H1 (cell line): ENCODE results near the gene CTDP1. TPM values are rescaled to one million over a fixed set of nuclear protein-coding genes. Genes with fewer than 3 reads are reported as not detected.

Experiments
- CTCF ChIA-PET: fragments of 300-600 bp; sonication (Branson Sonifier 250); formaldehyde crosslinking; loops from one replicate; lab custom pipeline; 2021; ENCODE audit not compliant: partially characterized antibody; lab: Charles Lee
- POLR2A ChIA-PET: fragments of 300-600 bp; sonication (Branson Sonifier 250); formaldehyde crosslinking; loops from one replicate; lab custom pipeline; 2021; ENCODE audit warnings: inconsistent platforms; ENCODE audit not compliant: partially characterized antibody; lab: Charles Lee
- DNase-seq, 2 experiments: peaks; one replicate each; pipeline versions ENCODE4 v3.0.0 to v3.0.0-alpha.2; 2010 to 2022; ENCODE audit warnings: low spot score in 2 of 2, low read depth in 1 of 2, mixed read lengths in 1 of 2
- FAIRE-seq: peaks from 2 replicates; lab custom pipeline; 2011; peaks lifted over from hg19 to GRCh38; lab: Jason Lieb, UNC
- H2AFZ ChIP-seq: 2 replicates; pipeline ENCODE4 v1.8.1; 2012; ENCODE audit warnings: low read length, inconsistent platforms
- H2AK5ac ChIP-seq: 2 replicates; pipeline ENCODE4 v1.6.1; 2013; ENCODE audit warnings: low read depth, low read length
- H2BK120ac ChIP-seq: replicated peaks from 2 replicates; pipeline ENCODE3; 2013; ENCODE audit warnings: low read depth, low read length, inconsistent platforms
- H2BK12ac ChIP-seq: 2 replicates; pipeline ENCODE4 v1.6.1; 2013; ENCODE audit warnings: low read depth, low read length
- H2BK15ac ChIP-seq: 2 replicates; pipeline ENCODE4 v1.6.1; 2013; ENCODE audit warnings: low read length
- H2BK20ac ChIP-seq: 2 replicates; pipeline ENCODE4 v1.6.1; 2013; ENCODE audit warnings: low read length
- H2BK5ac ChIP-seq: 2 replicates; pipeline ENCODE4 v1.6.1; 2013; ENCODE audit warnings: low read depth, low read length
- H3K14ac ChIP-seq: 2 replicates; pipeline ENCODE4 v1.6.1; 2013; ENCODE audit warnings: inconsistent platforms; ENCODE audit not compliant: insufficient read length
- H3K18ac ChIP-seq: 2 replicates; pipeline ENCODE4 v1.6.1; 2013; ENCODE audit warnings: low read length; ENCODE audit errors: extremely low read depth
- H3K23ac ChIP-seq: 2 replicates; pipeline ENCODE4 v1.6.1; 2013; ENCODE audit warnings: inconsistent platforms; ENCODE audit not compliant: insufficient read length
- H3K23me2 ChIP-seq: 2 replicates; pipeline ENCODE4 v1.6.1; 2013; ENCODE audit warnings: low read depth, low read length
- H3K27ac ChIP-seq: 2 replicates; pipeline ENCODE4 v1.6.1; 2011; ENCODE audit warnings: low read depth, low read length, inconsistent platforms
- H3K27me3 ChIP-seq, 4 experiments: replicated peaks in 1 of 4; 1 replicate in 1 of 4; 2 replicates in 3 of 4; pipeline versions ENCODE4 v1.6.1 to v1.8.1; 2011 to 2013; ENCODE audit warnings: low read length in 3 of 4, mild to moderate bottlenecking in 3 of 4, inconsistent platforms in 2 of 4, mixed read lengths in 2 of 4, moderate library complexity in 1 of 4; ENCODE audit not compliant: control insufficient read depth in 3 of 4, insufficient read depth in 3 of 4; ENCODE audit errors: extremely low read depth in 1 of 4
- H3K36me3 ChIP-seq, 4 experiments: 2 replicates each; pipeline versions ENCODE4 v1.6.1 to v1.8.1; 2011 to 2013; ENCODE audit warnings: mild to moderate bottlenecking in 4 of 4, low read length in 3 of 4, moderate library complexity in 2 of 4, control low read depth in 1 of 4, inconsistent platforms in 1 of 4; ENCODE audit not compliant: insufficient read depth in 4 of 4, control insufficient read depth in 2 of 4
- H3K4ac ChIP-seq: replicated peaks from 2 replicates; pipeline ENCODE3; 2013; ENCODE audit warnings: low read length, low read depth, mixed read lengths, inconsistent platforms; ENCODE audit not compliant: insufficient read length
- H3K4me1 ChIP-seq, 4 experiments: replicated peaks in 1 of 4; 1 replicate in 1 of 4; 2 replicates in 3 of 4; pipeline versions ENCODE4 v1.6.1 to v1.8.1; 2011 to 2013; ENCODE audit warnings: low read length in 3 of 4, inconsistent platforms in 2 of 4, mixed read lengths in 1 of 4; ENCODE audit not compliant: insufficient read depth in 4 of 4, control insufficient read depth in 3 of 4
- H3K4me2 ChIP-seq, 2 experiments: 2 replicates each; pipeline versions ENCODE4 v1.6.1 to v1.8.1; 2011 to 2013; ENCODE audit warnings: low read depth in 2 of 2, low read length in 2 of 2, control low read depth in 1 of 2, inconsistent platforms in 1 of 2, mild to moderate bottlenecking in 1 of 2; ENCODE audit not compliant: insufficient read depth in 1 of 2
- H3K4me3 ChIP-seq, 4 experiments: fragments of 200-600, 300-600 bp in 1 of 4; sonication (generic), shearing (Covaris generic), sonication (Bioruptor Twin) in 1 of 4; 2 replicates each; pipeline versions ENCODE4 v1.5.1 to v1.8.1; 2011 to 2016; ENCODE audit warnings: low read length in 4 of 4, low read depth in 3 of 4, control low read depth in 2 of 4, inconsistent platforms in 2 of 4, mild to moderate bottlenecking in 2 of 4, mixed read lengths in 1 of 4, moderate library complexity in 1 of 4; ENCODE audit not compliant: insufficient read depth in 2 of 4; ENCODE audit errors: extremely low read depth in 1 of 4
- H3K56ac ChIP-seq: replicated peaks from 2 replicates; pipeline ENCODE3; 2013; ENCODE audit warnings: low read depth, mild to moderate bottlenecking, mixed read lengths, low read length, inconsistent platforms; ENCODE audit not compliant: insufficient read length
- H3K79me1 ChIP-seq: 2 replicates; pipeline ENCODE4 v1.6.1; 2013; ENCODE audit warnings: low read depth, low read length, control low read depth
- H3K79me2 ChIP-seq, 2 experiments: 2 replicates each; pipeline versions ENCODE4 v1.6.1 to v1.8.1; 2012 to 2013; ENCODE audit warnings: low read length in 2 of 2, mild to moderate bottlenecking in 2 of 2, inconsistent platforms in 1 of 2; ENCODE audit not compliant: insufficient read depth in 2 of 2, control insufficient read depth in 1 of 2
- H3K9ac ChIP-seq, 4 experiments: replicated peaks in 1 of 4; 1 replicate in 1 of 4; 2 replicates in 3 of 4; pipeline versions ENCODE4 v1.6.1 to v1.8.1; 2011 to 2013; ENCODE audit warnings: low read depth in 3 of 4, low read length in 3 of 4, control low read depth in 2 of 4, mild to moderate bottlenecking in 2 of 4, moderate library complexity in 2 of 4, inconsistent platforms in 1 of 4; ENCODE audit errors: extremely low read depth in 1 of 4
- H3K9me3 ChIP-seq, 2 experiments: 2 replicates each; pipeline versions ENCODE4 v1.6.1 to v1.8.1; 2012 to 2013; ENCODE audit warnings: mild to moderate bottlenecking in 2 of 2, moderate library complexity in 2 of 2, control low read depth in 1 of 2, inconsistent platforms in 1 of 2, low read depth in 1 of 2, low read length in 1 of 2, mixed read lengths in 1 of 2; ENCODE audit not compliant: insufficient read depth in 2 of 2
- H4K20me1 ChIP-seq, 2 experiments: replicated peaks in 1 of 2; 2 replicates each; pipeline versions ENCODE3 to v1.8.1; 2011 to 2013; ENCODE audit warnings: inconsistent platforms in 2 of 2, low read length in 2 of 2, mild to moderate bottlenecking in 1 of 2; ENCODE audit not compliant: insufficient read depth in 2 of 2, control insufficient read depth in 1 of 2
- H4K5ac ChIP-seq: 2 replicates; pipeline ENCODE4 v1.6.1; 2013; ENCODE audit warnings: low read length, low read depth, mixed read lengths, inconsistent platforms; ENCODE audit not compliant: insufficient read length
- H4K8ac ChIP-seq: 2 replicates; pipeline ENCODE4 v1.8.0; 2013; ENCODE audit warnings: mild to moderate bottlenecking, moderate library complexity, low read length, inconsistent platforms; ENCODE audit not compliant: insufficient read depth; ENCODE audit errors: extremely low read depth
- H4K91ac ChIP-seq: replicated peaks from 2 replicates; pipeline ENCODE3; 2013; ENCODE audit warnings: low read length, mixed read lengths, inconsistent platforms; ENCODE audit not compliant: insufficient read length
- BACH1 ChIP-seq: IDR thresholded peaks from 2 replicates; pipeline ENCODE4 v1.6.1; 2012; ENCODE audit warnings: low read length, improper control_type of control experiment
- BRCA1 ChIP-seq: IDR thresholded peaks from 2 replicates; pipeline ENCODE4 v1.6.1; 2012; ENCODE audit warnings: low read depth, low read length, improper control_type of control experiment
- CBX5 ChIP-seq: fragments of 300-800, 300-1000 bp; sonication (generic); IDR thresholded peaks from 2 replicates; pipeline ENCODE4 v1.7.1; 2016; ENCODE audit warnings: antibody characterized with exemption, low read length, low read depth
- CHD1 ChIP-seq: IDR thresholded peaks from 2 replicates; pipeline ENCODE4 v1.6.1; 2012; ENCODE audit warnings: low read depth, low read length, improper control_type of control experiment
- CHD2 ChIP-seq: IDR thresholded peaks from 2 replicates; pipeline ENCODE4 v1.6.1; 2012; ENCODE audit warnings: low read length, improper control_type of control experiment
- GTF2F1 ChIP-seq: IDR thresholded peaks from 2 replicates; pipeline ENCODE4 v1.6.1; 2012; ENCODE audit warnings: low read depth, low read length, improper control_type of control experiment, borderline replicate concordance
- HDAC2 ChIP-seq, 2 experiments: fragments of 300-600 bp in 1 of 2; sonication (generic) in 1 of 2; IDR thresholded peaks; 2 replicates each; pipeline ENCODE4 v1.6.1; 2011 to 2012; ENCODE audit warnings: low read depth in 2 of 2, low read length in 2 of 2, mild to moderate bottlenecking in 2 of 2, moderate library complexity in 2 of 2, borderline replicate concordance in 1 of 2, inconsistent platforms in 1 of 2
- JUN ChIP-seq: IDR thresholded peaks from 2 replicates; pipeline ENCODE4 v1.6.1; 2011; ENCODE audit warnings: low read depth, mild to moderate bottlenecking, improper control_type of control experiment, low read length
- JUND ChIP-seq: IDR thresholded peaks from 2 replicates; pipeline ENCODE4 v1.6.1; 2011; ENCODE audit warnings: mild to moderate bottlenecking, improper control_type of control experiment, low read length
- POLR2A ChIP-seq, 2 experiments: IDR thresholded peaks; 1 replicate in 1 of 2; 2 replicates in 1 of 2; pipeline ENCODE4 v1.6.1; 2011; ENCODE audit warnings: low read depth in 2 of 2, low read length in 2 of 2, mild to moderate bottlenecking in 2 of 2; ENCODE audit errors: control extremely low read depth in 1 of 2
- SP4 ChIP-seq: IDR thresholded peaks from 2 replicates; pipeline ENCODE4 v1.6.1; 2012; ENCODE audit warnings: low read length, inconsistent platforms
- SRF ChIP-seq: IDR thresholded peaks from 2 replicates; pipeline ENCODE4 v1.6.1; 2011; ENCODE audit warnings: mild to moderate bottlenecking, low read depth, low read length, moderate library complexity
- WGBS, 2 experiments: shearing (Covaris generic) in 1 of 2; methylation state at CpG; one replicate each; pipeline versions ENCODE4 v1.1.6 to v1.1.7; 2013 to 2015; ENCODE audit warnings: low lambda C conversion rate in 2 of 2, mixed read lengths in 2 of 2, inconsistent platforms in 1 of 2, low coverage in 1 of 2, missing lambda C conversion rate in 1 of 2; ENCODE audit not compliant: insufficient replicate concordance in 2 of 2, insufficient coverage in 1 of 2, insufficient read length in 1 of 2; ENCODE audit errors: extremely low coverage in 1 of 2, missing lambda C conversion rate in 1 of 2; 5-methylcytosine and 5-hydroxymethylcytosine counted together
- polyA plus RNA-seq, 7 experiments: library from polyadenylated mRNA; depleted of rRNA in 3 of 7; stranded (reverse) in 5 of 7; unstranded in 2 of 7; fragments of >200 nt in 5 of 7; fragments of 200-250 nt in 2 of 7; gene quantifications; 1 replicate in 5 of 7; 2 replicates in 1 of 7; 4 replicates in 1 of 7; pipeline versions ENCODE4 v1.2.1 to v1.2.3, GENCODE V29; 2011 to 2013; ENCODE audit warnings: missing spikeins in 2 of 7, mixed read lengths in 2 of 7
- total RNA-seq: library from RNA; stranded (reverse); fragmentation: NEBNext Ultra II Directional; extraction: Animal tissue kit (Norgen Biotek cat#: 25700); gene quantifications from 2 replicates; pipeline ENCODE4 v1.2.1, GENCODE V29; 2021

The CTDP1 gene
- total and polyA plus RNA-seq, 2 of the 8 experiments (the other 6 are each of a cell fraction or from before 2014, with no cell fraction given) = 16.6 to 37.0 TPM

- H3K9me3 ChIP-seq = 0 out of 4 replicates have a peak, but pooled peaks cover 0 to 6% of the 10 kb centered on the region in 2 experiments
- H3K18ac ChIP-seq = no peak overlapping the region
- no peaks in the 10 kb centered on the region for H3K79me1 ChIP-seq
- no peak overlapping the region for H3K56ac ChIP-seq
- no peak for DNase-seq
- H3K4me2 ChIP-seq = no peak overlapping the region; a peak in 1 of 4 replicates
- H4K20me1 ChIP-seq = no peaks in the 10 kb centered on the region
- FAIRE-seq = no peak
- H3K4me1 ChIP-seq = peaks cover 0 to 22% (median 9%) of the 10 kb centered on the region in 4 experiments; a peak in 4 of 7 replicates
- H3K23me2 ChIP-seq = peaks cover 2% of the 10 kb centered on the region; the same call in 1 of the 2 replicates
- ChIA-PET CTCF (interaction anchor here (1.1 to 1.6 kb wide), 2 partner anchors 7 to 276 kb away, joined by 3 to 7 read pairs; no protein-coding TSS in a partner anchor), POLR2A (no interaction called here)
- WGBS, 2 experiments = 92% methylated on average over 12 of the region's 12 CpGs; no CpG with 5 or more reads in 1 of the 2 experiments
- H3K4ac ChIP-seq = no peak overlapping the region
- no peak overlapping the region for H3K9ac ChIP-seq
- no peak overlapping the region for H2AK5ac ChIP-seq
- no peak overlapping the region for H2AFZ ChIP-seq
- no peak overlapping the region for H3K23ac ChIP-seq
- no peak overlapping the region for H2BK120ac ChIP-seq
- no peak overlapping the region for H4K91ac ChIP-seq
- no peak overlapping the region for H3K27ac ChIP-seq
- H2BK20ac ChIP-seq = no peak overlapping the region
- no peak overlapping the region for H3K4me3 ChIP-seq
- no peak overlapping the region for H2BK5ac ChIP-seq
- H4K5ac ChIP-seq = no peak overlapping the region
- no peaks in the 10 kb centered on the region for H3K79me2 ChIP-seq
- no peak for TF ChIP-seq SP4
- no peak for TF ChIP-seq CBX5
- TF ChIP-seq POLR2A (IDR thresholded peaks at IDR 0.05; ENCODE audit: control extremely low read depth in 1 of 2, low read depth in 2 of 2, low read length in 2 of 2) = no peak
- TF ChIP-seq BRCA1 = no peak
- no peak for TF ChIP-seq JUND
- TF ChIP-seq BACH1 = no peak
- no peak for TF ChIP-seq JUN
- no peak for TF ChIP-seq CHD1
- no peak for TF ChIP-seq HDAC2 (IDR thresholded peaks at IDR 0.05; ENCODE audit: borderline replicate concordance in 1 of 2, low read depth in 2 of 2, low read length in 2 of 2)
- no peak for TF ChIP-seq CHD2
- no peak for TF ChIP-seq GTF2F1
- TF ChIP-seq SRF = no peak
- H3K27me3 ChIP-seq = peaks cover 0 to 4% (median 0%) of the 10 kb centered on the region in 4 experiments; a peak in 1 of 7 replicates
- no peak overlapping the region for H3K14ac ChIP-seq
- H3K36me3 ChIP-seq = no peaks in the 10 kb centered on the region
- H2BK15ac ChIP-seq = no peak overlapping the region
- no peak overlapping the region for H2BK12ac ChIP-seq
- H4K8ac ChIP-seq = no peak overlapping the region
These were observed 21.2 kb upstream of the CTDP1 start for GRCh38 chr18:79658366-79658765.
